ENCODE data around the gene GLIPR1L2.

DNA sequence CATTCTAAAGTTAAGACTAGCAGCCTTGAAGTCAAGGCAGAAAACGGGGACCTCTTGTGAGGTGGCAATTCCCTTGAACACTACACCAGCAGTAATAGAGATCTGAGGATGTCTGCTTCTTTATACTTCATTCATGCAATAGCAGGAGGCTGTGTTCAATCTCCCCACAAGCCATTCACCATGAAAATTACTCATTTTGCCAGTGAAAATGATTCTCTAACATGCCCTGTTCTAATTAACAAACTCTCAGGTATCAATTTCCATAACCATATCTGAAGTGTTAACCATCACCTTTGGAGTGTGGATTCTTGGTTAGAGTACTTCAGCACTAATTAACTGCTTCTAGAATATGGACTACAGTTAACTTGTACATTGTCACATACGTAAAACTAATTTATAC is 86.2 kb downstream of the GLIPR1L2 start:
- TF ChIP-seq POLR2A (IDR thresholded peaks at IDR 0.05) (no peak), EP300 (IDR thresholded peaks at IDR 0.05) (no peak)
- TF ChIP-seq, protein P1, sequence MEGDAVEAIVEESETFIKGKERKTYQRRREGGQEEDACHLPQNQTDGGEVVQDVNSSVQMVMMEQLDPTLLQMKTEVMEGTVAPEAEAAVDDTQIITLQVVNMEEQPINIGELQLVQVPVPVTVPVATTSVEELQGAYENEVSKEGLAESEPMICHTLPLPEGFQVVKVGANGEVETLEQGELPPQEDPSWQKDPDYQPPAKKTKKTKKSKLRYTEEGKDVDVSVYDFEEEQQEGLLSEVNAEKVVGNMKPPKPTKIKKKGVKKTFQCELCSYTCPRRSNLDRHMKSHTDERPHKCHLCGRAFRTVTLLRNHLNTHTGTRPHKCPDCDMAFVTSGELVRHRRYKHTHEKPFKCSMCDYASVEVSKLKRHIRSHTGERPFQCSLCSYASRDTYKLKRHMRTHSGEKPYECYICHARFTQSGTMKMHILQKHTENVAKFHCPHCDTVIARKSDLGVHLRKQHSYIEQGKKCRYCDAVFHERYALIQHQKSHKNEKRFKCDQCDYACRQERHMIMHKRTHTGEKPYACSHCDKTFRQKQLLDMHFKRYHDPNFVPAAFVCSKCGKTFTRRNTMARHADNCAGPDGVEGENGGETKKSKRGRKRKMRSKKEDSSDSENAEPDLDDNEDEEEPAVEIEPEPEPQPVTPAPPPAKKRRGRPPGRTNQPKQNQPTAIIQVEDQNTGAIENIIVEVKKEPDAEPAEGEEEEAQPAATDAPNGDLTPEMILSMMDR (IDR thresholded peaks at IDR 0.05), result no peak

Data from ovary (tissue), 3 donors.